Activated naive CD4-positive, alpha-beta T cell treated with anti-CD3 and anti-CD28 coated beads, Interleukin-2, amount 50 U/mL, for 24 hours (primary cell): ENCODE data around the gene MEGF8.

Source experiments
- H3K27ac Mint-ChIP-seq: one replicate; pipeline ENCODE4 v1.8.0; 2021; ENCODE audit warnings: mild to moderate bottlenecking, mixed read lengths
- H3K27me3 Mint-ChIP-seq: one replicate; pipeline ENCODE4 v1.8.0; 2021; ENCODE audit warnings: mixed read lengths
- H3K36me3 Mint-ChIP-seq: one replicate; pipeline ENCODE4 v1.8.0; 2021; ENCODE audit warnings: mixed read lengths
- H3K4me1 Mint-ChIP-seq: one replicate; pipeline ENCODE4 v1.8.0; 2021; ENCODE audit warnings: mixed read lengths
- H3K4me3 Mint-ChIP-seq: one replicate; pipeline ENCODE4 v1.8.0; 2021; ENCODE audit warnings: mild to moderate bottlenecking, mixed read lengths
- H3K9me3 Mint-ChIP-seq: one replicate; pipeline ENCODE4 v1.8.0; 2021; ENCODE audit warnings: mixed read lengths

Gene MEGF8, protein sequence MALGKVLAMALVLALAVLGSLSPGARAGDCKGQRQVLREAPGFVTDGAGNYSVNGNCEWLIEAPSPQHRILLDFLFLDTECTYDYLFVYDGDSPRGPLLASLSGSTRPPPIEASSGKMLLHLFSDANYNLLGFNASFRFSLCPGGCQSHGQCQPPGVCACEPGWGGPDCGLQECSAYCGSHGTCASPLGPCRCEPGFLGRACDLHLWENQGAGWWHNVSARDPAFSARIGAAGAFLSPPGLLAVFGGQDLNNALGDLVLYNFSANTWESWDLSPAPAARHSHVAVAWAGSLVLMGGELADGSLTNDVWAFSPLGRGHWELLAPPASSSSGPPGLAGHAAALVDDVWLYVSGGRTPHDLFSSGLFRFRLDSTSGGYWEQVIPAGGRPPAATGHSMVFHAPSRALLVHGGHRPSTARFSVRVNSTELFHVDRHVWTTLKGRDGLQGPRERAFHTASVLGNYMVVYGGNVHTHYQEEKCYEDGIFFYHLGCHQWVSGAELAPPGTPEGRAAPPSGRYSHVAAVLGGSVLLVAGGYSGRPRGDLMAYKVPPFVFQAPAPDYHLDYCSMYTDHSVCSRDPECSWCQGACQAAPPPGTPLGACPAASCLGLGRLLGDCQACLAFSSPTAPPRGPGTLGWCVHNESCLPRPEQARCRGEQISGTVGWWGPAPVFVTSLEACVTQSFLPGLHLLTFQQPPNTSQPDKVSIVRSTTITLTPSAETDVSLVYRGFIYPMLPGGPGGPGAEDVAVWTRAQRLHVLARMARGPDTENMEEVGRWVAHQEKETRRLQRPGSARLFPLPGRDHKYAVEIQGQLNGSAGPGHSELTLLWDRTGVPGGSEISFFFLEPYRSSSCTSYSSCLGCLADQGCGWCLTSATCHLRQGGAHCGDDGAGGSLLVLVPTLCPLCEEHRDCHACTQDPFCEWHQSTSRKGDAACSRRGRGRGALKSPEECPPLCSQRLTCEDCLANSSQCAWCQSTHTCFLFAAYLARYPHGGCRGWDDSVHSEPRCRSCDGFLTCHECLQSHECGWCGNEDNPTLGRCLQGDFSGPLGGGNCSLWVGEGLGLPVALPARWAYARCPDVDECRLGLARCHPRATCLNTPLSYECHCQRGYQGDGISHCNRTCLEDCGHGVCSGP (N-terminal part only)

DNA sequence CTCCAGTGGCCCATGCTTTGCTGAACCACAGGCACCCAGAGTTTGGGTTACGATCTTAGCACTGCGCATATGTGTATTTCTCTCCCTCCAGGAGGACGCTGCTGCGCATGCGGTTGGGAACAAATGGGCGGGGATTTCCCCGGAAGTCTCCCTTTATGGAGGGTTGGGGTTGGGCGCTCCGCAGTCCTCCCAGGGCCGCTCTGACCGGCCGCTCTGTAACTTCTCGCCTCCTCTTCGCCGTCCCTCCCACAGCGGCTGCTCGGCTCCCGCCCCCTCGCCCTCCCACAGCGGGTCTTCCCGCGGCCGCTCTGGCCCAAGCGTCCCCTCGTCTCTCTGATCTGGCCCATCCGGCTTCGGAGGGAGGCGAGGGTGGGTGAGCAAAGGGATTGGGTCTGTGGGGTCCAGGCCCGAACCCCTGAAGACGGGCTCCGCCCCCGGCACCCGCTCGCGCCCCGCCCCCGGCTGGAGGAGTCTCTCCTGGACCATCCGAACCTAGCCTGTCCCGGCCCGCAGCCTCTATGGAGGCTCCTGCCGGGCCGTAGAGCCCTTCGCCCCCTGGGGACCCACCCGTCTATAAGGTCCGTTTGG, at the start of gene MEGF8:
MEGF8 (plus strand) TSS at position 328 of the 588 bp plus-strand sequence. CDS start 609 bp downstream, outside the sequence.
- Mint-ChIP-seq H3K9me3 (no peaks in the 10 kb centered on the region), H3K27ac (peak within 1 kb of the TSS; percentile 85), H3K4me1 (peaks cover 23% of the 10 kb centered on the region), H3K36me3 (no peaks in the 10 kb centered on the region), H3K4me3 (peak within 1 kb of the TSS; percentile 91), H3K27me3 (peaks cover 8% of the 10 kb centered on the region)

DNA sequence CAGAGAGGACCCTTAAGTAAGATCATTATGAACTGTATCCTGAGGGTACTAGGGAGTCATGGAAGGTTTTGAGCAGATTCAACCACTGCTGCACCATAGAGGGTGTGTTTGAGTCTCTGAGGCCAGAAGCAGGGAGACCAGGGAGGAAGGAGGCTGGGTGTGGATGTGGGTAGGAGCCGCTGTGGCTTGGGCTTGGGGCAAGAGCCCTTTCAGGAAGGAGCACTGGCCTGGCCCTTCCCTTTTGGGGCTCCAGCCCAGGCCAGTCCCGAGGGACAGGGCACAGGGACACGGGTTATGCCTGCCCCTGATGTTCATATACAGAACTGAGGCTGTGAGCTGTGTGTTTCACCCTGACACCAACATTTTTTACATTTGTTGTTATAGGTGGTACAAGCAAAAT, 49.2 kb upstream of the MEGF8 start:
- H3K36me3 Mint-ChIP-seq = peaks cover 3% of the 10 kb centered on the region
- no peaks in the 10 kb centered on the region for H3K27me3 Mint-ChIP-seq
- peak overlapping the region; percentile 1 for H3K4me3 Mint-ChIP-seq
- H3K4me1 Mint-ChIP-seq = peaks cover 55% of the 10 kb centered on the region
- H3K9me3 Mint-ChIP-seq = no peaks in the 10 kb centered on the region
- H3K27ac Mint-ChIP-seq = no peak overlapping the region

DNA sequence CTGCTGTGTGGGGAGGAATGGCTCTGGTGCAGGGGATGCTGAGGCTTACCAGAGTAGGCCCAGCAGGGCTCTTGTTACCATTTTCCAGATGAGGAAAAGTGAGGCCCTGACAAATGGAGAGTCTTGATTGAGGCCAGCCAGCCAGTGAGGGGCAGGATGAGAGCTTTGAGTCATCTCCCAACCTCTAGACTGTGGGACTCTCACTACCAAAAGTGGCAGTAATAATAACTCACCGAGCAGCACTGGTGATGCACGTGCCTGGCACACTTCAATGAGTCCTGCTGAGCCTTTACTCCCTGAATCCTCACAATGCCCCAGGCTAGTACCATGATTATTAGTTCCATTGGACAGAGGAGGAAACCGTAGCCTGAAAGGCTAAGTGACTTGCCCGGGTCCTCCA, 48.6 kb upstream of the MEGF8 start:
- Mint-ChIP-seq H3K4me3 (no peak overlapping the region), H3K4me1 (peaks cover 56% of the 10 kb centered on the region), H3K9me3 (no peaks in the 10 kb centered on the region), H3K27ac (no peak overlapping the region), H3K36me3 (peaks cover 3% of the 10 kb centered on the region), H3K27me3 (no peaks in the 10 kb centered on the region)

DNA sequence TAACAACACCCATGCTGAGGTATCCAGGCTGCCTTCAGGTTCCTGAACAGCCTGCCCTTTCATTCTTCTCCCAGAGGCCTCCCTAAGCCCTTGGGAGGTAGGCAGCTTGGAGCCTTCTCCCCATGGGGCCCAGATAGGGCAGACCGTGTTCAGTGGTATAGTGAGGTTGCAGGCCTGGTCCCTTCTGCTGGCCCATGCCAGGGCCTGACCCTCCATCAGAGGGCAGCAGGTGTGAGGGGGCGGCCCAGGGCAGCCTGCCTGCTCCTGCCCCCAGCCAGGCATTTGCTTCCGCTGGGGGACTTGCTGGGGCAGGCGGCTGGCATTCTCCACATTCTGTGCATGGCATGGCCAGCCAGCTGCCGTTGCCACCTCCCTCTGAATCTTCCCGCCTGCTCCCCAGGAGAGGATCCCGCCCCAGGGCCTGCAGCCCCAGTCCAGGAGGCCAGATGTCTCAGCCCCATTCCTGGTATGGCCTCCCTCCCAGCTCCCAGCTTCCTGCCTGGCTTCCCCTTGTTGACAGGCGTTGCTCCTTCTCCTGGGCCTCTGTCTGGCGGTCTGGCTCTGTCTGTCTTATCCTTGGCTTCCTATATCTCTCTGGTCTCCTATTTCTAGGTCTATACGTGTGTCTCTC, 47.5 kb upstream of the MEGF8 start:
- H3K9me3 Mint-ChIP-seq = no peaks in the 10 kb centered on the region
- H3K4me3 Mint-ChIP-seq = no peak overlapping the region
- H3K27ac Mint-ChIP-seq = peak overlapping the region; percentile 17
- no peaks in the 10 kb centered on the region for H3K27me3 Mint-ChIP-seq
- peaks cover 64% of the 10 kb centered on the region for H3K4me1 Mint-ChIP-seq
- H3K36me3 Mint-ChIP-seq = peaks cover 3% of the 10 kb centered on the region

DNA sequence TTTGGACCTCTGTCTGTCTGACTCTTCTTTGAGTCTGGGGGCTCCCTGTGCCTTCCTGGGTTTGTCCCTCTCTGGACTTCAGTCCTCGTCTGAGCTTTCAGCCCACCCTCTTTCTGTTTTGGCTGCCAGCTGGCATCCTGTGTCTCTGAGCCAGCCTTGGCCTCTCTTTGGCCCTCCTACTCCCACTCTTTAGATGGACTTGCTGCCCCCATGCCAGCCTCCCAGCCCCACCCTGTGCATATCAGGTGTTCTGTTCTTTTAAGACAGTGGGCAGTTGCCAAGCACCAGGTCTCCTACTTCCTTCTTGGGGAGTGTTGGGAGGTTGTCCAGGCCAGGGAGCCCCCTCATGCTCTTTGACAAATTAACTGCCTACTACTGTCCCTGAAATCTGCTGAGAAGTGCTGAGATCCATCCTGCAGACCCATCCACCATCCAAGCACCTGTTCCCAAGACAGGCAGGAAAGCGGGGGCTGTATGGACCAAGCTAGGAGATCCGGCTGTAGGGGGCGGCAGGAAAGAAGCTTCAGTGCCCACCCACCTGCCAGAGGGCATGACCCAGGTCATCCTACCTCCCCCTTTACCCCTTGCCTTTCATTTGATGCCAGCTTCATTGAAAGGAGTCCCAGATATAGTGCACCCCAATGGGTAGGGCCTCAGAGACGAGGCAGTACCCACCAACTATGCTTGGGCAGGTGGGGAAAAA, 46.8 kb upstream of the MEGF8 start:
- peaks cover 57% of the 10 kb centered on the region for H3K4me1 Mint-ChIP-seq
- no peaks in the 10 kb centered on the region for H3K9me3 Mint-ChIP-seq
- peak overlapping the region; percentile 17 for H3K27ac Mint-ChIP-seq
- peak overlapping the region; percentile 88 for H3K4me3 Mint-ChIP-seq
- no peaks in the 10 kb centered on the region for H3K27me3 Mint-ChIP-seq
- H3K36me3 Mint-ChIP-seq = peaks cover 3% of the 10 kb centered on the region

DNA sequence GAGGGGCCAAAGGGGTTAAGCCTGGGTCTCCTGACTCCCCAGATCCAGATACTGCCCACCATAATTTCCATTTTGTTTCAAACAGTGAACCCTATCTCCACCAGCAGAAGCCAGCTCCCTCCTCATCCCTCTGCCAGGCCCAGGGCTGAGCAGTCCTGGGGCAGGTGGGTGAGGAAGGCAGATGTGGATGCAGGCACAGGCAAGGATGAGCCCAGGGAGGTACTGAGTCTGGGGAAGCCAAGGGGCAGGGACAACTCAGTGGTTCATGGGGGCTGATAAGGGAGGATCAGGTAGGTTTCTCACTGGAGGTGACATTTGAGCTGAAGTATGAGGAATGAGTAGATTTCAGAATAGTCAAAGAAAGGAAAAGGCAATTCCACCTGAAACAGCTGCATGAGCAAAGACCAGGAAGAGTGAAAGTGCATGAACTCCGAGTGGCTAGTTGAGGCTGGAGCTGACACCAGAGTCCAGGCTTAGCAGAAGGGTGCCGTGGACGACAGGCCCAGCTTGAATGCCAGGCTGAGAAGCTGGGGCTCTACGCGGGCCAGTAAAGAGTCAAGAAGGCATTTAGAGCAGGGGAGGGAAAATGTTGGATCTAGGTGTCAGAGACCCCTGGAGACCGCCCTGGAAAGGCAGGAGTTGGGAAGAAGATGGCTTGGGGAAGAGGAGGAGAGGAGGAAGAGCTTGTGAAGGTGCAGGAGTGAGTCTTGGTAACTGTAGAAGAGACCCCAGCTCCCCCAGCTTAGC, 46.1 kb upstream of the MEGF8 start:
- H3K27me3 Mint-ChIP-seq = no peaks in the 10 kb centered on the region
- no peaks in the 10 kb centered on the region for H3K9me3 Mint-ChIP-seq
- peaks cover 57% of the 10 kb centered on the region for H3K4me1 Mint-ChIP-seq
- H3K36me3 Mint-ChIP-seq = peaks cover 3% of the 10 kb centered on the region
- H3K27ac Mint-ChIP-seq = peak overlapping the region; percentile 57
- H3K4me3 Mint-ChIP-seq = peak overlapping the region; percentile 88

DNA sequence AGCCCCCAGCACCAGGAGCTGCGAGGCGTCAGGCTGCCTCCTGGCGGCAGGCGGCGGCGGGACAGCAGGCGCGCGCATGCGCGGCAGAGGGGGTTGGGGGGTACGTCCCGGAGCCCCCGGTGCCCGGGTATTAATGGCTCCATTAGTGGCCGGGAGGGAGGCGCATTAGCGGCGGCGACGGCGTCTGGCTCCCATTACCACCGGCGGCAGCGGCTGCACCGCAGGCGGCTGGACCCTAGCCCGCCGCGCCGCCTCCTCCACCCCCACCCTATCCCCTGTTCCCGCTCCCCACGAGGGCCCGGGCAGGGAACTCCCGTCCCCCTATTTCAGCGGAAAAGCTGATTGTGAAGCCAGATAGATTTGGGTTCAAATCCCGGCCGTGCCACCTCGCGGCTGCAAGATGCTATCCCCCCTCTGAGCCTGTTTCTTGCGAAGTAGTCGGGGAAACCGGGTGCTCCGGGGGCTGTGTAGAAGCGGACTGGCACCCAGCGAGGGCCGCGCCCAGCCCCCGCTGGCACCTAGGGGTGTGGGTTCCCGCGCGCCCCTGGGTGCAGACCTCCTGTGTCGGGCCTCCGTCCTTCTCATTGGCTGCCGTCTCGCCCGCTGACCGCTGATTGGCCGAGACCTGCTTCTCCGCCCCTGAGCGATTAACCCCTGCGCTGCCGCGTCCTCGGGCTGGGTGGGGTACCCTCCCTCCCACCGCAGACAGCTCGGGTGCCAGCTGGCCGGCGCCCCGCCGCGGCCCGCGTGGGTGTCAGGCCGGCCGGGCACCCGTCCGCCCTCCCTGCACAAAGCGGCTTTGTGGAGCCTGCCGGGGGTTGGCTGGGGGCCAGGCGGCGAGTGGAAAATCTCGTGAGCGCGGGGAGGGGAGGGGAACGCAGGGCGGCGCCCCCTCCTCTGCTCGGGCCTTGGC, 45.3 kb upstream of the MEGF8 start:
- Mint-ChIP-seq H3K27me3 (no peaks in the 10 kb centered on the region), H3K4me3 (peak overlapping the region; percentile 88), H3K4me1 (peaks cover 55% of the 10 kb centered on the region), H3K9me3 (no peaks in the 10 kb centered on the region), H3K36me3 (peaks cover under 1% of the 10 kb centered on the region), H3K27ac (peak overlapping the region; percentile 46)

DNA sequence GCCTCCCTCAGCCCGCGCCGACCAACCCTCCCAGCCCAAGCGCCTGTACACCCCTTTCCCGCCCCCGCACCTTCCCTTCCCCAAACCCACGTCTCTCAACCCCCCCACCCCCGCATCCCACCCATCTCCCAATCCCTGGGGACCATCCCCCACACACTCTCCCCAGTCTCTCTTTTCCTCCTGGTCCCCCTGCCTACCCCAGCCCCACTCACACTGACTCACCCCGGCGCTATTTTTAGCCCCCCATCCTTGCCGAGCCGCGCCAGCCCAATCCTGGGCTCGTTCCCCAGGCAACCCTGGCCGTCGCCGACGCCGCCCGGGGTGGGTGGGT, 44.7 kb upstream of the MEGF8 start:
- Mint-ChIP-seq H3K4me3 (peak overlapping the region; percentile 72), H3K9me3 (no peaks in the 10 kb centered on the region), H3K27me3 (no peaks in the 10 kb centered on the region), H3K27ac (no peak overlapping the region), H3K4me1 (peaks cover 59% of the 10 kb centered on the region), H3K36me3 (no peaks in the 10 kb centered on the region)

DNA sequence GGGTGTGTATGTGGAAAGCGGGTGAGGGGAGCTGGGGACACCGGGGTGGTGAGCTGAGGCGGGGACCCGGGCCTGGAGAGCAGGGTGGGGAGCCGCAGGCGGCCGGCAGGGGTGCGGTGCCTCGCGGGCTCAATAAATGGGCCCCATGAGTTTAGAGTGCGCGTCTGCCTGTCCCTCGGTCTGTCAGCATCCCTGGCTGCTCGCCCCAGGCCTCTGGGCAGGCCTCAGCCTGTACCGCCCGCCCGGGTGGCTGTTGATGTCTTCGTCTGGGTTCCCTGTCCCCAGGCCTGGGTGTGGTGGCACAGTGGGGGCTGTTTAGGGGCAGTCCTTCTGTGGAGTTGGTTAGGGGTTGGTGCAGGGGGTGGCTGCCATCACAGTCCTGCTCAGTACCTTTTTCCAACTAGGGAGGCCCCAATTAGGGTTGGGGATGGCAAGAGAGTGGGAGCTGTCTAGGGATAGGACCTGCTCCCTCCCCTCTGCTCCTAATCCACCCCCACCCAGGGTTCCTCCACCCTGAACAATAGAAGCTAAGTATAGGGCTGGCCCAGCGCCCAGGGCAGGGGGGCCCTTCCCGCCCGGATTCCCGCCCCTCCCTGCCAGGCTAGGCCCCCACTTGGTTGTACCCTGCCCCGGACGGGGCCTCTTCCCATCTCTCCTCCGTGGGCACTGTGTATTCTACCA, 44.1 kb upstream of the MEGF8 start:
- Mint-ChIP-seq H3K4me1 (peaks cover 59% of the 10 kb centered on the region), H3K36me3 (no peaks in the 10 kb centered on the region), H3K4me3 (peak overlapping the region; percentile 74), H3K27ac (peak overlapping the region; percentile 93), H3K27me3 (no peaks in the 10 kb centered on the region), H3K9me3 (no peaks in the 10 kb centered on the region)

DNA sequence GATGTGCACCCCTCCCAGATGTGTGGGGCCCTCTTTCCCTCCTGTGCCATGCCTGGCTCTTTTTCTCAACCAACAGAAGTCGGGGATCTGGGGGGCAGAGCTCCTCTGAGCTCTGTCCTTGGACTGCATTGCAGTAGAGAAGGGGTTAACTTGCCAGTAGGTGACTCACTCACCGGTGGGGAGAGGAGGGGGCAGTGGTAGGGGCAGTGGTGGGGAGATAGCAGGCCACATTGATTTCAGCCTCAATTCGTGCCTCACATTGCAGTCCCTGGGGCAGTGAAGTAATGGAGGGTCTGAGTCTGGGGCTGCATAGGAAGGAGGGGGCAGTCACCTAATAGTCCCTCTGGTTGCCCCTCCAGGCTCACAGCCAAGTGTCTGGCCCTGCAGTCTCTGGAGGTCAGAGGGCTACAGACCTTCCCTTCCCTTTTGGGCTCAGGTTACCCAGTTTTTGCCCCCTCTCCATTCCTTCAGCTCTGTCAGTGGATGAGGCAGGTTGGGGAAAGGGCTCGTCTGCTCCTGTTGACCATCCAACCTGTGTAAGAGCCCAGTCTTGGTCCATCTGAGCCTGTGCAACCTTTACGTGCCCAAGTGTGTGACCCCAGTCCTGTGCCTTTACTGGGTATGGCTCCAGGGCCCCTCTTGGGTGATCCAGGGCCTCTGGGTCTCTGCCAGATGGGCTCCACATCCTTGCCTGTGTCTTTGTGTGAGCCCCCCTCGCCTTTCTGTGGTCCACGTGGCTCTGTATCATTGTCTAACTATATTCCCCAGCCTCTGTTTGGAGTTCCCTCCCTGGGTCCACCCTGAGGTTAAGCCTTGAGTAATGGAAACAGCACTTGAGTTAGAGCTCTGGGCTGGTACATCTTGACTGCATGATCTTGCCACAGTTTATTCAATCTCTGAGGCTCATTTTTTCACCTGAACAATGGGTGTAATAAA, 43.3 kb upstream of the MEGF8 start:
- Mint-ChIP-seq H3K9me3 (no peaks in the 10 kb centered on the region), H3K4me1 (peaks cover 54% of the 10 kb centered on the region), H3K27me3 (no peaks in the 10 kb centered on the region), H3K36me3 (no peaks in the 10 kb centered on the region), H3K27ac (peak overlapping the region; percentile 93), H3K4me3 (peak overlapping the region; percentile 76)

DNA sequence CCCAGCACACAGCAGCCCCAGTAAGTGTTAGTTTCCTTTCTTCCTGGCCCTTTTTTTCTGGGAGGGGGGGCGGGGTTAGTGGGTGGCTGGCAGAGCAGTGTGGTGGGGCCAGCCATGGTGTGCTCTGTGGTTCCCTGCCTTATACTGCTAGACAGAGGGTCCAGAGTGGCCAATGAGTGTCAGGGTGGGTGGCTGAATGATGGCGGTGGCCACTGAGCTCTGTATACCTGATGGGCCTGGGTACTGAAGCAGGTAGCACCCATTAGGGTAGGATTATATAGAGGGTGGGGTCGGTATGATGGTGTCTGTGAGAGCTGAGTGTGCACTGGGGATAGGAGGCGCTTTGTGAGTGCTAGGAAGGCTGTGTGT, 42.6 kb upstream of the MEGF8 start:
- Mint-ChIP-seq H3K36me3 (no peaks in the 10 kb centered on the region), H3K27ac (no peak overlapping the region), H3K27me3 (no peaks in the 10 kb centered on the region), H3K9me3 (no peaks in the 10 kb centered on the region), H3K4me3 (peak overlapping the region; percentile 76), H3K4me1 (peaks cover 51% of the 10 kb centered on the region)
